Ovary (tissue), 3 donors: ENCODE results near the gene IL15.

Experiments
- CTCF ChIP-seq, 3 donors: fragments of 450-650 bp in 2 of 3; fragments of 200-600 bp in 1 of 3; IDR thresholded peaks; one replicate each; pipeline versions ENCODE4 v1.5.1 to v1.8.0; 2016 to 2022; ENCODE audit warnings: antibody characterized with exemption in 3 of 3, mild to moderate bottlenecking in 1 of 3
- EP300 ChIP-seq: sonication (generic); formaldehyde crosslinking; IDR thresholded peaks from one replicate; pipeline ENCODE4 v1.6.1; 2017; ENCODE audit warnings: antibody characterized with exemption
- POLR2A ChIP-seq: fragments of 450-650 bp; IDR thresholded peaks from one replicate; pipeline ENCODE4 v1.6.1; 2017; ENCODE audit warnings: antibody characterized with exemption, mild to moderate bottlenecking, moderate library complexity
- donor health status: DM: no; HTN: no; CAD: no.

GRCh38 chr4:141705747-141706377 lies 69.5 kb downstream of the IL15 start:
- no peak for TF ChIP-seq CTCF (IDR thresholded peaks at IDR 0.05)
- TF ChIP-seq POLR2A = no peak
- TF ChIP-seq EP300 = no peak
